ENCODE measurements around the gene HPD.

Gene HPD

GRCh38 chr12:121858662-121859572, at the start of gene HPD:
HPD (minus strand) TSS chr12:121858859; CDS start chr12:121858823, 36 bp downstream.
- peak; percentile 73 for DNase-seq (ENCODE audit: low read depth)
- TF ChIP-seq CTCF (conservative IDR thresholded peaks at IDR 0.05; ENCODE audit: low read depth, low read length): no peak
- no peak within 1 kb of the TSS for H3K4me3 ChIP-seq (ENCODE audit: low read depth, low read length)

- TF ChIP-seq CTCF (conservative IDR thresholded peaks at IDR 0.05; ENCODE audit: low read depth, low read length): no peak
- DNase-seq (ENCODE audit: low read depth): no peak
- no peak overlapping the region for H3K4me3 ChIP-seq (ENCODE audit: low read depth, low read length)
Observed at GRCh38 chr12:121905746-121906145, 47.1 kb upstream of the HPD start.

- TF ChIP-seq CTCF (conservative IDR thresholded peaks at IDR 0.05; ENCODE audit: low read depth, low read length): no peak
- no peak for DNase-seq (ENCODE audit: low read depth)
- H3K4me3 ChIP-seq (ENCODE audit: low read depth, low read length): no peak overlapping the region
Observed at GRCh38 chr12:121903202-121903601, 44.5 kb upstream of the HPD start.

GRCh38 chr12:121899590-121899989, 40.9 kb upstream of the HPD start:
- no peak for DNase-seq (ENCODE audit: low read depth)

GRCh38 chr12:121898287-121898686, 39.6 kb upstream of the HPD start:
- no peak overlapping the region for H3K4me3 ChIP-seq (ENCODE audit: low read depth, low read length)
- DNase-seq (ENCODE audit: low read depth): no peak
- no peak for TF ChIP-seq CTCF (conservative IDR thresholded peaks at IDR 0.05; ENCODE audit: low read depth, low read length)

More at GRCh38 chr12:121899590-121899989, 40.9 kb upstream of the HPD start:
- no peak for TF ChIP-seq CTCF (conservative IDR thresholded peaks at IDR 0.05; ENCODE audit: low read depth, low read length)
- H3K4me3 ChIP-seq (ENCODE audit: low read depth, low read length): no peak overlapping the region

- DNase-seq (ENCODE audit: low read depth): peak; percentile 83
- H3K4me3 ChIP-seq (ENCODE audit: low read depth, low read length): no peak overlapping the region
- TF ChIP-seq CTCF (conservative IDR thresholded peaks at IDR 0.05; ENCODE audit: low read depth, low read length): peak; percentile 63
Observed at GRCh38 chr12:121894633-121895032, 36.0 kb upstream of the HPD start.

Measured in choroid plexus epithelial cell (primary cell).